Tibial artery (tissue), 4 donors: Measurements from ENCODE around the gene BUB1B.
"Not testable (repeated sequence)": the region's sequence is repeated elsewhere in the genome, so short reads cannot be mapped to it uniquely, and the experiment has no call there.

Experiments used
- DNase-seq, 2 donors: peaks; one replicate each; pipeline ENCODE4 v3.0.0-alpha.2; 2019
- H3K27ac ChIP-seq, 2 donors: fragments of 200-600 bp; sonication (generic) in 1 of 2; 1 replicate in 1 of 2; 2 replicates in 1 of 2; pipeline ENCODE4 v1.5.1; 2018 to 2019; ENCODE audit warnings: mild to moderate bottlenecking in 1 of 2
- H3K27me3 ChIP-seq, 2 donors: fragments of 200-600 bp; sonication (generic) in 1 of 2; one replicate each; pipeline versions ENCODE4 v1.5.1 to v1.6.0; 2016 to 2019
- H3K36me3 ChIP-seq, 3 donors: fragments of 200-600 bp; sonication (generic) in 2 of 3; one replicate each; pipeline ENCODE4 v1.5.1; 2016 to 2019; ENCODE audit warnings: mild to moderate bottlenecking in 2 of 3
- H3K4me1 ChIP-seq, 4 donors: fragments of 200-600 bp; sonication (generic) in 2 of 4; 1 replicate in 3 of 4; 2 replicates in 1 of 4; pipeline ENCODE4 v1.5.1; 2016 to 2019
- H3K4me3 ChIP-seq, 2 donors: fragments of 200-600 bp; sonication (generic) in 1 of 2; 1 replicate in 1 of 2; 2 replicates in 1 of 2; pipeline ENCODE4 v1.5.1; 2018 to 2019; ENCODE audit warnings: mild to moderate bottlenecking in 2 of 2
- H3K9me3 ChIP-seq, 3 donors: fragments of 200-600 bp; sonication (generic) in 1 of 3; one replicate each; pipeline ENCODE4 v1.5.1; 2016 to 2019
- intact Hi-C: fragments of 100-400 bp; cut with DNase I; formaldehyde crosslinking; loops from one replicate; pipeline ENCODE4 v1.15.0; 2023; ENCODE audit warnings: low total_unique reads
- TF ChIP-seq, protein P1 (sequence below), 2 experiments: fragments of 200-600 bp in 1 of 2; fragments of 450-650 bp in 1 of 2; IDR thresholded peaks; one replicate each; pipeline ENCODE4 v1.5.1; 2017 to 2019; ENCODE audit warnings: antibody characterized with exemption in 2 of 2, mild to moderate bottlenecking in 1 of 2, moderate library complexity in 1 of 2

BUB1B gene

DNA sequence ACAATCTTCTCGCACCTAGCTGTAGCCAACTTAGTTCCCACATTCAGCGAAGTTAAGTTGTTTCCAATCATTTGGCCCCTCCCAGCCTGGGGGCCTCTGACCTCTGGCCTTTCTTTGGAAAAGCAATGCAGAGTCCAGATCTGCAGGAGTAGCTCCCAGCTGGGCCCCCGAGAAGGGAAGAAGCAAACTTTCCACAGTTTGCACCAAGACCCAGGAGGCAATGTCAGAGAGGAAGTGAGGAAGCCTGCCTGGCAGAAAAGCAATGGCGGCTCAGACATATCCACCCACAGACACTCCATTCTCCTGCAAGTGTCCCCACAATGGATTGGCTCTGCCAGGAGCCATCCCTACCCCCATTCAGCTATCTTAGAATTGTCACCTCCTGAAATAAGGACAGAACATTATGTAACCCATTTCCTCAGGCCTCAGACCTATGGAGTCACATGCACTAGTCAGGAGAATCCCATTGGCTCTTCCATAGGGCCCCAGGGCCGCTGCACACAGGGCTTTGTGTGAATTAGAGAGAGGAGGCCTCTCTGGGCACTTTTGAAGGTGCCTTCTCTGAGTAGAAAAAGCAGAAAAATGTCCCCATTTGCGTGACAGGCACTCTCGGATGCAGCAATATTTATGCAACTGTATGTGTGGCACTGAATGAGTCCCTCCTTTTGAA is 3.0 kb upstream of the BUB1B start:
- no peaks in the 10 kb centered on the region for H3K27me3 ChIP-seq
- H3K36me3 ChIP-seq, result no peaks in the 10 kb centered on the region
- no peak for DNase-seq
- intact Hi-C loops, result loop anchor here (5.0 kb wide), 2 partner anchors 46 to 111 kb away; no protein-coding TSS in a partner anchor
- TF ChIP-seq, protein P1, sequence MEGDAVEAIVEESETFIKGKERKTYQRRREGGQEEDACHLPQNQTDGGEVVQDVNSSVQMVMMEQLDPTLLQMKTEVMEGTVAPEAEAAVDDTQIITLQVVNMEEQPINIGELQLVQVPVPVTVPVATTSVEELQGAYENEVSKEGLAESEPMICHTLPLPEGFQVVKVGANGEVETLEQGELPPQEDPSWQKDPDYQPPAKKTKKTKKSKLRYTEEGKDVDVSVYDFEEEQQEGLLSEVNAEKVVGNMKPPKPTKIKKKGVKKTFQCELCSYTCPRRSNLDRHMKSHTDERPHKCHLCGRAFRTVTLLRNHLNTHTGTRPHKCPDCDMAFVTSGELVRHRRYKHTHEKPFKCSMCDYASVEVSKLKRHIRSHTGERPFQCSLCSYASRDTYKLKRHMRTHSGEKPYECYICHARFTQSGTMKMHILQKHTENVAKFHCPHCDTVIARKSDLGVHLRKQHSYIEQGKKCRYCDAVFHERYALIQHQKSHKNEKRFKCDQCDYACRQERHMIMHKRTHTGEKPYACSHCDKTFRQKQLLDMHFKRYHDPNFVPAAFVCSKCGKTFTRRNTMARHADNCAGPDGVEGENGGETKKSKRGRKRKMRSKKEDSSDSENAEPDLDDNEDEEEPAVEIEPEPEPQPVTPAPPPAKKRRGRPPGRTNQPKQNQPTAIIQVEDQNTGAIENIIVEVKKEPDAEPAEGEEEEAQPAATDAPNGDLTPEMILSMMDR (IDR thresholded peaks at IDR 0.05), result no peak
- peaks cover 0 to 20% (median 8%) of the 10 kb centered on the region in 4 donors for H3K4me1 ChIP-seq
- no peak overlapping the region for H3K4me3 ChIP-seq
- H3K27ac ChIP-seq, result no peak overlapping the region
- no peaks in the 10 kb centered on the region for H3K9me3 ChIP-seq

DNA sequence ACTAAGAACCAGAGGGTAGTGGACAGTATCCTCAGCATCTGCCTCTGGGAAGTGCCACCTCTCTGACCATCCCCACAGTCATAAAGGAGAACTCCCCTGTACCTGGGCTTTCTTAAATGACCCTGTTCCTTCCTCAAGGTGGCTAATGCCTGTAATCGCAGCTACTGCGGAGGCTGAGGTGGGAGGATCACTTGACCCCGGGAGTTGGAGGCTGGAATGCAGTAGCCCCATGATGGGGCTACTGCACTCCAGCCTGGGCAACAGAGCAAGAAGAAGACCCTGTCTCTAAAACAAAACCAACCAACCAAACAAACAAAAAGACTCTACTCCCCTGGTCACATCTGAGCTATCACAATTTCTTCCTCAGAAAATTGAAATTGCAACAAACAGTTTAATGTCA is 848 bp upstream of the BUB1B start:
- no peak overlapping the region for H3K4me3 ChIP-seq
- no peaks in the 10 kb centered on the region for H3K9me3 ChIP-seq
- intact Hi-C loops, result no loop called here
- peaks cover 0 to 20% (median 8%) of the 10 kb centered on the region in 4 donors for H3K4me1 ChIP-seq
- no peaks in the 10 kb centered on the region for H3K27me3 ChIP-seq
- no peaks in the 10 kb centered on the region for H3K36me3 ChIP-seq
- TF ChIP-seq, protein P1 (IDR thresholded peaks at IDR 0.05), result no peak
- DNase-seq, result no peak
- no peak overlapping the region for H3K27ac ChIP-seq

DNA sequence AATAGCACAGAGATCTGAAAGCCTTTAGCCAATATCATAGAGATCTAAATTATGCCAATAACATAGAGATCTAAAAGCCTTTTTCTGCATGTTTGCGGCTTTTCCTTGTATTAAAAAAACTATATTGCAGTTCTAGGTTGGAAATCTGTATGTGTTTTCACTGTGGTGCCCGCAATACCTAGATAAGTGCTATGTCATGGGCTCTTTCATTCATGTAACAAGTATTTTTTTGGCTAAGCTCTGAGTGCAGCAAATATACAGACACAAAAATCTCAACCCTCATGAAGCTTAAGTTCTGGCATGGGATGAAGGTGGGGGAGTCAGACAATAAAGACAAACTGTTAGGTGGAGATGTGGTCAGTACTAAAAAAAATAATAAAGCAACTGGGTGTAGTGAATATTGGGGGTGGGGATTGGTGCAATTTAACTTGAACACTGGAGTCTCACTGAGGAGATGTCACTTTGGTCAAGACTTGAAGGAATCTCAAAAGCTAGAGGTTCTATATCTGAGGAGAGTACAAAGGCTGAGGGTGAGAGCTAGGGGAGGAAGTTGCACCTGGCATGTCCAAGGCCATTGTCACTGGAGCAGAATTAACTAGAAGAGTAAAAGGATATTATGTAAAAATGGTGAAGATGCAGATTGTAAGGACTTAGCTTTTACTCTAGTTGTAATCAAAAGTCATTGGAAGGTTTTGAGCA is 973 bp downstream of the BUB1B start:
- peaks cover 0 to 13% (median 8%) of the 10 kb centered on the region in 4 donors for H3K4me1 ChIP-seq
- DNase-seq, result no peak
- intact Hi-C loops, result no loop called here
- no peak overlapping the region for H3K4me3 ChIP-seq
- no peaks in the 10 kb centered on the region for H3K27me3 ChIP-seq
- H3K36me3 ChIP-seq, result no peaks in the 10 kb centered on the region
- TF ChIP-seq, protein P1 (IDR thresholded peaks at IDR 0.05), result no peak
- H3K9me3 ChIP-seq, result no peaks in the 10 kb centered on the region
- H3K27ac ChIP-seq, result no peak overlapping the region

DNA sequence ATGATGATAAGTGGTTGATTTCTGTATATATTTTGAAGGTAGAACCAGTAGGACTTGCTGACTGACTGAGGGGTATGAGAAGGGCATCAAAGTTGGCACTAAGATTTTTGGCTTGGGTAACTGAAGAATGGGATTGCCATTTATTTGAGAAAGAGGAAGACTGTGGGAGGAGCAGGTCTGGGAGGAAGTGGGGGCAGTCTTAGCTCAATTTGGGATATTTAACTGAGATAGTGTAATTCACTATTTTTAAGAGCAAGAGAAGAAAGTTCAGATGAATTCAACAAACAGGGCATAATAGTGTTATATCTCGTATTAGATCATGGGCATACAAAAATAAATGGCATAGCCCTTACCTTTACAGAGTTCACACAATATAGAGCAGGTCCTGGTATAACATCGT is 1.7 kb downstream of the BUB1B start:
- intact Hi-C loops, result no loop called here
- TF ChIP-seq, protein P1 (IDR thresholded peaks at IDR 0.05), result no peak

DNA sequence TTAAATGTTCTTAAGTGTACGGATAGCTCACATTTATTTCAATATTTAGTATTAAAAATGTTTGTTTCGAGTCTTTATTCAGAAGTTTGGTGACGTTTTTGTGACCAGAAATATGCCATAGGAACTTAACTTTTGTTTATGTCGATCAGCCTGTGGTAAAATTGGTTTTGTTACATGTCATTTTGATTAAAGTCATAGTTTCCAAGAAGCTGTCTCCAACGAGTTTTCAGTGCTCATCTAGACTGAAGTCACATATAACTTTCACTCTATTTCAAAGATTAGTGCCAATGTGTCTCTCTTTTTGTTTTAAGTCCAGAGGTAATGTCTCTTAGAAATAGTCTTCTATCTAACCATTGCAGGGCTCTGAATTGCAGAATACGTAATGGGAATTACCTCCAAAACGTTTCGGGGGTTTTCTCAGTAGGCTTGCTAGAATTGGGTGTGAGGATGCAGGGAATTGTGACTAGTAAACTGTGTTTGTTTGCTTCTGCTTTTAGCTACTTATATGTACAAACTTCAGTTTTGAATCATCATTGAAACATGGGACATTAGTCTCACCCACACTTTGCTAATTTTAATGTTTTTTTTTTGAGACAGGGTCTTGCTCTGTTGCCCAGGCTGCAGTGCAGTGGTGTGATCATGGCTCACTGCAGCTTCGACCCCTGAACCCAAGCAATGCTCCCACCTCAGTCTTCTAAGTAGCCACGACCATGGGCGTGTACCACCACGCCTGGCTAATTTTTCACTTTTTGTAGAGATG is 3.0 kb downstream of the BUB1B start:
- intact Hi-C loops, result no loop called here
- no peaks in the 10 kb centered on the region for H3K27me3 ChIP-seq
- DNase-seq, result no peak
- H3K9me3 ChIP-seq, result no peaks in the 10 kb centered on the region
- no peak overlapping the region for H3K27ac ChIP-seq
- no peak overlapping the region for H3K4me3 ChIP-seq
- H3K36me3 ChIP-seq, result no peaks in the 10 kb centered on the region
- H3K4me1 ChIP-seq, result peaks cover 0 to 13% (median 8%) of the 10 kb centered on the region in 4 donors
- TF ChIP-seq, protein P1 (IDR thresholded peaks at IDR 0.05), result no peak

More for the DNA sequence above, 1.7 kb downstream of the BUB1B start:
- DNase-seq, result no peak
- Histone ChIP-seq H3K4me3 (no peak overlapping the region), H3K9me3 (no peaks in the 10 kb centered on the region), H3K27me3 (no peaks in the 10 kb centered on the region), H3K27ac (no peak overlapping the region), H3K36me3 (no peaks in the 10 kb centered on the region), H3K4me1 (peaks cover 0 to 13% (median 8%) of the 10 kb centered on the region in 4 donors)

DNA sequence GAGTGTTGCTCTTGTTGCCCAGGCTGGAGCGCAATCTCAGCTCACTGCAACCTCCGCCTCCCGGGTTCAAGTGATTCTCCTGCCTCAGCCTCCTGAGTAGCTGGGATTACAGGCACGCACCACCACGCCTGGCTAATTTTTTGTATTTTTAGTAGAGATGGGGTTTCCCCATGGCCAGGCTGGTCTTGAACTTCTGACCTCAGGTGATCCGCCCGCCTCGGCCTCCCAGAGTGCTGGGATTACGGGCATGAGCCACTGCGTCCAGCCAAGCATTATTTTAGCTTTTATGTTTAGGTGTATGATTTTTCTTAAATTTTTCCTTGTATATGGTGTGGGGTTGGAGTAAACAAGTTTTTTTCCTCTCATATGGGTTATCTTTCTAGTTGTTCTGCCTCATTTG is 6.5 kb downstream of the BUB1B start:
- H3K27me3 ChIP-seq, H3K36me3 ChIP-seq, H3K4me3 ChIP-seq, DNase-seq, intact Hi-C loops, H3K9me3 ChIP-seq, H3K27ac ChIP-seq, H3K4me1 ChIP-seq: not testable (repeated sequence)
